HEK293 (cell line): ENCODE data around the gene UBB.
A peak's percentile ranks its signal among the peaks of the same experiment; 100 is the strongest.

Experiments
- CTCF ChIA-PET: fragments of 350-600 bp; formaldehyde crosslinking; extraction: SDS; loops from one replicate; lab custom pipeline; 2021; ENCODE audit warnings: antibody characterized with exemption; lab: Yijun Ruan, JAX
- POLR2A ChIA-PET: fragments of 300-600 bp; formaldehyde crosslinking; extraction: SDS; loops from one replicate; lab custom pipeline; 2020; ENCODE audit warnings: antibody characterized with exemption, inconsistent platforms; lab: Yijun Ruan, JAX
- H3K27ac ChIP-seq: fragments of 200-500 bp; sonication (Bioruptor generic); 2 replicates; pipeline ENCODE4 v1.5.1; 2014; ENCODE audit warnings: low read depth, low read length, control low read depth, inconsistent platforms; ENCODE audit errors: extremely low read depth
- H3K36me3 ChIP-seq, 2 experiments: fragments of 200-500 bp in 1 of 2; sonication (Bioruptor generic) in 1 of 2; 1 replicate in 1 of 2; 2 replicates in 1 of 2; pipeline ENCODE4 v1.5.1; 2014 to 2017; ENCODE audit warnings: inconsistent platforms in 2 of 2, low read length in 2 of 2; ENCODE audit not compliant: control insufficient read depth in 2 of 2, insufficient read depth in 1 of 2
- H3K4me1 ChIP-seq: fragments of 200-500 bp; sonication (Bioruptor generic); 2 replicates; pipeline ENCODE4 v1.5.1; 2014; ENCODE audit warnings: mild to moderate bottlenecking, low read length, inconsistent platforms; ENCODE audit not compliant: control insufficient read depth, insufficient read depth
- H3K4me3 ChIP-seq: 2 replicates; pipeline ENCODE4 v1.5.1; 2011; ENCODE audit warnings: low read depth, mild to moderate bottlenecking, control low read depth, low read length, moderate library complexity
- H3K9me3 ChIP-seq: fragments of 200-500 bp; sonication (Bioruptor generic); 2 replicates; pipeline ENCODE4 v1.5.1; 2014; ENCODE audit warnings: low read depth, low read length, inconsistent platforms; ENCODE audit not compliant: control insufficient read depth, insufficient read depth
- PRDM1 ChIP-seq: fragments of 450-650 bp; formaldehyde crosslinking; IDR thresholded peaks from 2 replicates; pipeline ENCODE4; 2016; ENCODE audit warnings: missing biosample characterization, missing genetic modification characterization
- SCRT1 ChIP-seq: fragments of 450-650 bp; formaldehyde crosslinking; IDR thresholded peaks from 2 replicates; pipeline ENCODE4 v1.5.1; 2016; ENCODE audit warnings: missing biosample characterization, missing genetic modification characterization, borderline replicate concordance
- SCRT2 ChIP-seq: fragments of 450-650 bp; formaldehyde crosslinking; IDR thresholded peaks from 2 replicates; pipeline ENCODE4 v1.5.1; 2016; ENCODE audit warnings: missing biosample characterization, missing genetic modification characterization
- ZNF138 ChIP-seq: fragments of 450-650 bp; formaldehyde crosslinking; IDR thresholded peaks from 2 replicates; pipeline ENCODE4 v1.5.1; 2016; ENCODE audit warnings: missing biosample characterization, missing genetic modification characterization, borderline replicate concordance
- ZNF214 ChIP-seq: fragments of 450-650 bp; formaldehyde crosslinking; IDR thresholded peaks from 2 replicates; pipeline ENCODE4 v1.5.1; 2017; ENCODE audit warnings: missing biosample characterization, mild to moderate bottlenecking, missing genetic modification characterization, borderline replicate concordance
- ZNF449 ChIP-seq: fragments of 450-650 bp; formaldehyde crosslinking; IDR thresholded peaks from 2 replicates; pipeline ENCODE4 v1.5.1; 2017; ENCODE audit warnings: missing biosample characterization, mild to moderate bottlenecking, missing genetic modification characterization, moderate library complexity
- ZNF548 ChIP-seq: fragments of 450-650 bp; formaldehyde crosslinking; IDR thresholded peaks from 2 replicates; pipeline ENCODE4 v1.5.1; 2016; ENCODE audit warnings: missing biosample characterization, missing genetic modification characterization
- ZNF600 ChIP-seq: fragments of 450-650 bp; formaldehyde crosslinking; IDR thresholded peaks from 2 replicates; pipeline ENCODE4 v1.5.1; 2016; ENCODE audit warnings: missing biosample characterization, missing genetic modification characterization
- TF ChIP-seq, protein P1 (sequence below): fragments of 450-650 bp; formaldehyde crosslinking; IDR thresholded peaks from 2 replicates; pipeline ENCODE4 v1.5.1; 2017; ENCODE audit warnings: missing biosample characterization, missing genetic modification characterization

Gene UBB

GRCh38 chr17:16429083-16429482 lies 48.2 kb downstream of the UBB start:
- POLR2A ChIA-PET: interaction anchor here (1.9 to 3.6 kb wide), 2 partner anchors 10 to 14 kb away, joined by 7 to 41 read pairs; no protein-coding TSS in a partner anchor
- CTCF ChIA-PET: interaction anchor here (0.6 to 2.3 kb wide), 5 partner anchors 9 to 74 kb away, joined by 3 to 19 read pairs (median 9); no protein-coding TSS in a partner anchor
- Histone ChIP-seq H3K4me3 (no peak overlapping the region), H3K27ac (no peak overlapping the region), H3K4me1 (no peaks in the 10 kb centered on the region), H3K36me3 (no peaks in the 10 kb centered on the region), H3K9me3 (no peaks in the 10 kb centered on the region)
- TF ChIP-seq ZNF548: no peak
- no peak for TF ChIP-seq ZNF449

- ChIA-PET CTCF (interaction anchor here (1.1 kb wide), 1 partner anchor 16 kb away, joined by 3 read pairs; no protein-coding TSS in a partner anchor), POLR2A (interaction anchor here (0.7 to 3.6 kb wide), 3 partner anchors 8 to 105 kb away, joined by 4 to 41 read pairs (median 4); no protein-coding TSS in a partner anchor)
- Histone ChIP-seq H3K36me3 (no peaks in the 10 kb centered on the region), H3K9me3 (no peaks in the 10 kb centered on the region), H3K4me1 (no peaks in the 10 kb centered on the region), H3K27ac (no peak overlapping the region), H3K4me3 (no peak overlapping the region)
- peak; percentile 95 for TF ChIP-seq SCRT1
- peak; percentile 97 for TF ChIP-seq SCRT2
- TF ChIP-seq ZNF138: no peak
- no peak for TF ChIP-seq ZNF214 (tag by site-specific recombination)
These were observed 49.8 kb downstream of the UBB start for GRCh38 chr17:16430650-16431049.

GRCh38 chr17:16432017-16432416 lies 51.1 kb downstream of the UBB start:
- ChIA-PET CTCF (interaction anchor here (0.7 to 1.8 kb wide), 2 partner anchors 68 to 1159 kb away, joined by 3 to 7 read pairs; no protein-coding TSS in a partner anchor), POLR2A (interaction anchor here (0.5 to 2.0 kb wide), 3 partner anchors 11 to 51 kb away, joined by 4 to 8 read pairs (median 4); partner anchors contain the start of gene UBB)
- H3K9me3 ChIP-seq: no peaks in the 10 kb centered on the region
- no peaks in the 10 kb centered on the region for H3K4me1 ChIP-seq
- TF ChIP-seq, protein P1, sequence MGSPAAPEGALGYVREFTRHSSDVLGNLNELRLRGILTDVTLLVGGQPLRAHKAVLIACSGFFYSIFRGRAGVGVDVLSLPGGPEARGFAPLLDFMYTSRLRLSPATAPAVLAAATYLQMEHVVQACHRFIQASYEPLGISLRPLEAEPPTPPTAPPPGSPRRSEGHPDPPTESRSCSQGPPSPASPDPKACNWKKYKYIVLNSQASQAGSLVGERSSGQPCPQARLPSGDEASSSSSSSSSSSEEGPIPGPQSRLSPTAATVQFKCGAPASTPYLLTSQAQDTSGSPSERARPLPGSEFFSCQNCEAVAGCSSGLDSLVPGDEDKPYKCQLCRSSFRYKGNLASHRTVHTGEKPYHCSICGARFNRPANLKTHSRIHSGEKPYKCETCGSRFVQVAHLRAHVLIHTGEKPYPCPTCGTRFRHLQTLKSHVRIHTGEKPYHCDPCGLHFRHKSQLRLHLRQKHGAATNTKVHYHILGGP (tag by site-specific recombination): no peak
- TF ChIP-seq ZNF600 (tag by site-specific recombination): peak; percentile 62
- no peak for TF ChIP-seq PRDM1 (tag by site-specific recombination)
- H3K4me3 ChIP-seq: no peak overlapping the region
- H3K27ac ChIP-seq: no peak overlapping the region
- H3K36me3 ChIP-seq: no peaks in the 10 kb centered on the region
